Stomach (tissue), 4 donors: Measurements from ENCODE around the gene RALGDS.

Experiments
- POLR2A ChIP-seq, 4 donors: fragments of 450-650 bp; IDR thresholded peaks; one replicate each; pipeline ENCODE4 v1.6.1; 2016; ENCODE audit warnings: antibody characterized with exemption in 4 of 4, control low read depth in 2 of 4, mild to moderate bottlenecking in 1 of 4, moderate library complexity in 1 of 4
- POLR2AphosphoS5 ChIP-seq, 3 donors: sonication (generic); formaldehyde crosslinking; IDR thresholded peaks; one replicate each; pipeline ENCODE4 v1.6.1; 2016; ENCODE audit warnings: antibody characterized with exemption in 3 of 3
- TF ChIP-seq, protein P1 (sequence below), 7 experiments: fragments of 450-650 bp in 4 of 7; fragments of 200-600 bp in 3 of 7; sonication (generic) in 3 of 7; IDR thresholded peaks; one replicate each; pipeline ENCODE4 v1.5.1; 2016 to 2019; ENCODE audit warnings: antibody characterized with exemption in 7 of 7, control low read depth in 2 of 7, mild to moderate bottlenecking in 1 of 7

DNA sequence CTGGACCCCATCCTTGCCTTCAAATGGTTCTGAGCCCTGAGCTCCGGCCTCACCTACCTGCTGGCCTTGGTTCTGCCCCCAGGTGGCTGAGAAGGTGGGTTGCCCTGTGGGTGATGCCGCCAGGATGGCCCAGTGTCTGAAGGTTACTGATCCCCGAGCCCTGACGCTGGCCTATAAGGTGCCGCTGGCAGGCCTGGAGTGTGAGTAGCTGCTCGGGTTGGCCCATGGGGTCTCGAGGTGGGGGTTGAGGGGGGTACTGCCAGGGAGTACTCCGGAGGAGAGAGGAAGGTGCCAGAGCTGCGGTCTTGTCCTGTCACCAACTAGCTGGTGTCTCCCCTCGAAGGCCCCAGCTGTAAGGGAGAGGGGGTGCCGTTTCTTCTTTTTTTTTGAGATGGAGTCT, 54.0 kb downstream of the RALGDS start:
- TF ChIP-seq, protein P1, sequence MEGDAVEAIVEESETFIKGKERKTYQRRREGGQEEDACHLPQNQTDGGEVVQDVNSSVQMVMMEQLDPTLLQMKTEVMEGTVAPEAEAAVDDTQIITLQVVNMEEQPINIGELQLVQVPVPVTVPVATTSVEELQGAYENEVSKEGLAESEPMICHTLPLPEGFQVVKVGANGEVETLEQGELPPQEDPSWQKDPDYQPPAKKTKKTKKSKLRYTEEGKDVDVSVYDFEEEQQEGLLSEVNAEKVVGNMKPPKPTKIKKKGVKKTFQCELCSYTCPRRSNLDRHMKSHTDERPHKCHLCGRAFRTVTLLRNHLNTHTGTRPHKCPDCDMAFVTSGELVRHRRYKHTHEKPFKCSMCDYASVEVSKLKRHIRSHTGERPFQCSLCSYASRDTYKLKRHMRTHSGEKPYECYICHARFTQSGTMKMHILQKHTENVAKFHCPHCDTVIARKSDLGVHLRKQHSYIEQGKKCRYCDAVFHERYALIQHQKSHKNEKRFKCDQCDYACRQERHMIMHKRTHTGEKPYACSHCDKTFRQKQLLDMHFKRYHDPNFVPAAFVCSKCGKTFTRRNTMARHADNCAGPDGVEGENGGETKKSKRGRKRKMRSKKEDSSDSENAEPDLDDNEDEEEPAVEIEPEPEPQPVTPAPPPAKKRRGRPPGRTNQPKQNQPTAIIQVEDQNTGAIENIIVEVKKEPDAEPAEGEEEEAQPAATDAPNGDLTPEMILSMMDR (IDR thresholded peaks at IDR 0.05): no peak
- TF ChIP-seq POLR2A (IDR thresholded peaks at IDR 0.05): no peak
- no peak for TF ChIP-seq POLR2AphosphoS5 (IDR thresholded peaks at IDR 0.05)
